22Rv1 (cell line): Measurements from ENCODE around the gene ABTB2.
A peak's percentile ranks its signal among the peaks of the same experiment; 100 is the strongest.

Source experiments
- H3K27ac ChIP-seq: fragments of 450-650 bp; 2 replicates; pipeline ENCODE4 v1.5.1; 2017
- ZFX ChIP-seq: fragments of 450-650 bp; IDR thresholded peaks from 2 replicates; pipeline ENCODE4 v1.6.1; 2017; ENCODE audit warnings: antibody characterized with exemption, borderline replicate concordance
- TF ChIP-seq, protein P1 (sequence below): fragments of 450-650 bp; IDR thresholded peaks from 2 replicates; pipeline ENCODE4 v1.5.1; 2017; ENCODE audit warnings: mild to moderate bottlenecking

ABTB2 gene

GRCh38 chr11:34155057-34155756 is 202.6 kb downstream of the ABTB2 start:
- no peak overlapping the region for H3K27ac ChIP-seq
- TF ChIP-seq, protein P1, sequence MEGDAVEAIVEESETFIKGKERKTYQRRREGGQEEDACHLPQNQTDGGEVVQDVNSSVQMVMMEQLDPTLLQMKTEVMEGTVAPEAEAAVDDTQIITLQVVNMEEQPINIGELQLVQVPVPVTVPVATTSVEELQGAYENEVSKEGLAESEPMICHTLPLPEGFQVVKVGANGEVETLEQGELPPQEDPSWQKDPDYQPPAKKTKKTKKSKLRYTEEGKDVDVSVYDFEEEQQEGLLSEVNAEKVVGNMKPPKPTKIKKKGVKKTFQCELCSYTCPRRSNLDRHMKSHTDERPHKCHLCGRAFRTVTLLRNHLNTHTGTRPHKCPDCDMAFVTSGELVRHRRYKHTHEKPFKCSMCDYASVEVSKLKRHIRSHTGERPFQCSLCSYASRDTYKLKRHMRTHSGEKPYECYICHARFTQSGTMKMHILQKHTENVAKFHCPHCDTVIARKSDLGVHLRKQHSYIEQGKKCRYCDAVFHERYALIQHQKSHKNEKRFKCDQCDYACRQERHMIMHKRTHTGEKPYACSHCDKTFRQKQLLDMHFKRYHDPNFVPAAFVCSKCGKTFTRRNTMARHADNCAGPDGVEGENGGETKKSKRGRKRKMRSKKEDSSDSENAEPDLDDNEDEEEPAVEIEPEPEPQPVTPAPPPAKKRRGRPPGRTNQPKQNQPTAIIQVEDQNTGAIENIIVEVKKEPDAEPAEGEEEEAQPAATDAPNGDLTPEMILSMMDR = no peak
- no peak for TF ChIP-seq ZFX

DNA sequence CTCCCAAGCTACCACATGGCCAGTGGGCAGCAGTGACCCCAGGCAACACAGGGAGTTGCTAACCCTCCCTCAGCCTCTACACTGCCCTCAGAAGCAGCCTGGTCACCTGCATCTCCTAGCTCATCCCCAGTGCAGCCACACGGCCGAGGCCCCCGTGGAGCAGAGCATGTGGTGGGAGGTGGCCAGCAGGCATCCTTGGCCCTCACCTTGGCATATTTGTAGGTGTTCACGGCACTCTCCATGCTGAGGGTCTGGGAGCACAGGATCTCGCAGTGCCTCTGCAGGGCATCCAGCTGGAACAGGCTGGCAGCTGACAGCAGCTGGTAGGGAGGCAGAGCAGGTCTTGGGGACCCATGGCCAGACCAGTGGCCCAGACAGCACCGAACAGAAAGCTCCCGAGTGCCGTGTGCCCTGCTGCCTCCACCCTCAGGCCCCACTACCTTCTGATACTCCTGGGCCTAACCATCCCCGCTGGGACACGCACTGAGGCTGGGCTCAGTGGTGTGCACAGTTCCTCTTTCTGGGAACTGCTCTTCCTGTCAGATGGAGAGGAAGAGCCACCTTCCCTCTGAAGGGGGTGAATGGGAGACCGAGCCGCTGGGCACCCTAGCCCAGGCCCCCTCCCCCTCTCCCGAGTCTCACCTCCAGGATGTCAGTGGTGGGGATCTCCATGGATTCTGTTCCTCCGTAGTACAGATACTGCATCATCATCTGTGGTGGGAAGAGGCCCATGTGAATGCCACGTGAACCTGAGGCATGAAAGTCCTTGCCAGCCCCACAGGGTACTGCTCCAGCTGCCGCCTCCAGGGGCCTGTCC is 203.5 kb downstream of the ABTB2 start:
- TF ChIP-seq, protein P1 = no peak
- no peak for TF ChIP-seq ZFX
- no peak overlapping the region for H3K27ac ChIP-seq

DNA sequence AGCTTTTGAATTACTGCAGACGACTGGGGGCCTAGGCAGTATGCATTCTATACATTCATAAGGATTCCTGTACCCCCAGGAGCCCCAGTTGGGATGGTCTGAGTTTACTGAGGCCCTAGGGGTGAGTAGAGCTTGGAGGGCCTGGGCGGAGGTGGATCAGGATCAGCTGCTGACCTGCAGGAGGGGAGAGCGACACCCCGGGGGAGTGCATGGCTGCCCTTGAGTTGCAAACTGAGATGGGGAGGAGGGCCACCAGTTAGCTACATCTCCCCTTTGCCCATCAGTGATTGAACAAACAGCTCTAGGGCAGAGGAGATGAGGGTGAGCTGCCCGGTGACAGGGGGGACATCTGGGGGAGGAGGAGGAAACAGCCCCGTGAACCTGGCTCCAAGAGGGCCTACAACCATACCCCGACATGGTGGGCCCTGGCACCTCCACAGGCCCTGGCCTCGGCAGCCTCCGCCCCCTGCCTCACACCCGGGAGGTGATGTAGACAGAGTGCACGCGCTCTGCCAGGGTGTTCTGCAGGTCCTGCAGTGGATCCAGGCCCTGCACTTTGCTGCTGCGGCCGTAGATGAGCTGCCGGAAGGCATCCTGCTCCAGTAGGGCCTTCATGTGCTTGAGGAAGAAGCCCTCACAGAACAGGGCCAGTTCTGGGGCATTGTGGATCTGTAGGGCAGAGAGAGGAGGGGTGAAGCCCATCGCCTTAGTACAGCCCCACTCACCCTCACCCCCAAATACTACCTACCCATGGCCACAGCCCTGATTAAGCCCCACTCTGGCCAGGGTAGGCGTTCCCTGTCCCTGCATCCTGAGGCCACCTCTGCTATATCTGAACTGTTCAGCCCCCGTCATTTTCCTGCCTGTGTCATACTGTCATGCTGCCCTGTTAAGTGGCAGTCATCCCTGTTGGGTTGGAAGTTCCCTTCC is 205.6 kb downstream of the ABTB2 start:
- H3K27ac ChIP-seq = no peak overlapping the region
- TF ChIP-seq ZFX = no peak
- TF ChIP-seq, protein P1 = no peak

- TF ChIP-seq, protein P1 = no peak
- no peak for TF ChIP-seq ZFX
- H3K27ac ChIP-seq = no peak overlapping the region
Observed at GRCh38 chr11:34151166-34151565, 206.6 kb downstream of the ABTB2 start.

- H3K27ac ChIP-seq = no peak overlapping the region; the same call in 1 of the 2 replicates
- no peak for TF ChIP-seq ZFX
- TF ChIP-seq, protein P1 = no peak
Observed at GRCh38 chr11:34150494-34151151, 207.2 kb downstream of the ABTB2 start.

DNA sequence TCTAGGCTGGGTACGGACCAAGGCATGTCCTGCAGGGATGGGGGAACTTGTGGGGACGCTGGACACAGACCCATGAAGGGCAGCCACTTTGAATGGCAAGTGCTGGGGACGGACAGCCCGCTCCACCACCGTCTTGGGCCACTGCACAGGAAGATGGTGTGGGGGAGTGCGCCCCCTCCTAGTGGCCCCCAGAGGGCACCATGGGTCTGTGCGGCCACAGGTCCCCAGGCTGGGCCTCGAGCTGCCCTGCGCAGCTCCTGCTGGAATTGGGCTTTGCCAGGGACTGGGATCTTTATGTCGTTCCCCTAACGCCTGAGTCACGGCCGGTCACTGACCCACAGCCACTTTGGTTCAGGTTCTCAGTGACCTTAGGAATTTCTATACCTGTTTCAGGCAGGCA is 208.0 kb downstream of the ABTB2 start:
- H3K27ac ChIP-seq = no peak overlapping the region
- TF ChIP-seq, protein P1 = peak; percentile 27
- no peak for TF ChIP-seq ZFX
